Measurements from ENCODE around the gene CADPS2.

Gene CADPS2

GRCh38 chr7:122423591-122423990 lies 462.7 kb downstream of the CADPS2 start:
- Histone ChIP-seq H3K27ac (no peak overlapping the region), H3K4me3 (ENCODE audit: low read depth, low read length) (no peak overlapping the region), H3K9me3 (ENCODE audit: severe bottlenecking) (no peaks in the 10 kb centered on the region), H3K27me3 (ENCODE audit: insufficient read depth, low read depth, severe bottlenecking) (no peaks in the 10 kb centered on the region), H3K36me3 (no peaks in the 10 kb centered on the region)
- no peak for TF ChIP-seq CTCF (IDR thresholded peaks at IDR 0.05; ENCODE audit: low read depth, low read length)
- DNase-seq, result no peak

DNA sequence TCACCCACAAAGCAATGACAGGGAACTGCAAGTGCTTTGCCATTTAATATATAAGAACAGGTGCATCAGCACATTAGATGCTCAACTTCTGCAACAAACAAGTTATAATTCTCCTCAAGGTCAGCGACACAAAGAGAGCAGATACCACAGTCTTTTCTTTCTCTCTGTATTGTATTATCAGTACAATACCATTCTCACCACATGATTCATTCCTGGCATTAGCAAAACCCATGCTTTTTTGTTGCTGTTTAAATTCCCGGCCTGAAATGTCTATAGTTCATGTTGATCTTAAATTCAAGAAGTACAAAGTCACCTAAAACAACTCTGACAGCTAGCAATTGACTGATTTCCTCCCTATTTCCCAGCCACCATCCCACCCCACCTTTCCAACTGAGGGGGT lies 469.9 kb downstream of the CADPS2 start:
- H3K36me3 ChIP-seq, result no peaks in the 10 kb centered on the region
- H3K27ac ChIP-seq, result no peak overlapping the region
- no peaks in the 10 kb centered on the region for H3K27me3 ChIP-seq (ENCODE audit: insufficient read depth, low read depth, severe bottlenecking)
- no peak for DNase-seq
- H3K9me3 ChIP-seq (ENCODE audit: severe bottlenecking), result no peaks in the 10 kb centered on the region
- no peak overlapping the region for H3K4me3 ChIP-seq (ENCODE audit: low read depth, low read length)
- no peak for TF ChIP-seq CTCF (IDR thresholded peaks at IDR 0.05; ENCODE audit: low read depth, low read length)

GRCh38 chr7:122415510-122415909 lies 470.8 kb downstream of the CADPS2 start:
- no peak for TF ChIP-seq CTCF (IDR thresholded peaks at IDR 0.05; ENCODE audit: low read depth, low read length)
- Histone ChIP-seq H3K36me3 (no peaks in the 10 kb centered on the region), H3K9me3 (ENCODE audit: severe bottlenecking) (no peaks in the 10 kb centered on the region), H3K27me3 (ENCODE audit: insufficient read depth, low read depth, severe bottlenecking) (no peaks in the 10 kb centered on the region), H3K4me3 (ENCODE audit: low read depth, low read length) (no peak overlapping the region), H3K27ac (no peak overlapping the region)
- DNase-seq, result no peak

- TF ChIP-seq CTCF (IDR thresholded peaks at IDR 0.05; ENCODE audit: low read depth, low read length), result no peak
- Histone ChIP-seq H3K4me3 (ENCODE audit: low read depth, low read length) (no peak overlapping the region), H3K27me3 (ENCODE audit: insufficient read depth, low read depth, severe bottlenecking) (no peaks in the 10 kb centered on the region), H3K27ac (no peak overlapping the region), H3K9me3 (ENCODE audit: severe bottlenecking) (no peaks in the 10 kb centered on the region), H3K36me3 (no peaks in the 10 kb centered on the region)
- DNase-seq, result no peak
Observed at GRCh38 chr7:122413339-122413738, 472.9 kb downstream of the CADPS2 start.

GRCh38 chr7:122412883-122413282 lies 473.4 kb downstream of the CADPS2 start:
- no peak overlapping the region for H3K4me3 ChIP-seq (ENCODE audit: low read depth, low read length)
- no peak overlapping the region for H3K27ac ChIP-seq
- no peak for DNase-seq

More at GRCh38 chr7:122412883-122413282, 473.4 kb downstream of the CADPS2 start:
- no peak for TF ChIP-seq CTCF (IDR thresholded peaks at IDR 0.05; ENCODE audit: low read depth, low read length)
- Histone ChIP-seq H3K9me3 (ENCODE audit: severe bottlenecking) (no peaks in the 10 kb centered on the region), H3K27me3 (ENCODE audit: insufficient read depth, low read depth, severe bottlenecking) (no peaks in the 10 kb centered on the region), H3K36me3 (no peaks in the 10 kb centered on the region)
